Stimulated activated CD4-positive, alpha-beta T cell treated with anti-CD3 and anti-CD28 coated beads, Interleukin-1b, Interleukin-23, amount 100 ng/mL, for 1 hour (primary cell): ENCODE data around the gene TRIB2.

ENCODE experiments used
- DNase-seq, 2 donors: peaks; one replicate each; pipeline ENCODE4 v3.0.0-alpha.2; 2020; ENCODE audit warnings: low read depth in 2 of 2

Gene TRIB2

DNA sequence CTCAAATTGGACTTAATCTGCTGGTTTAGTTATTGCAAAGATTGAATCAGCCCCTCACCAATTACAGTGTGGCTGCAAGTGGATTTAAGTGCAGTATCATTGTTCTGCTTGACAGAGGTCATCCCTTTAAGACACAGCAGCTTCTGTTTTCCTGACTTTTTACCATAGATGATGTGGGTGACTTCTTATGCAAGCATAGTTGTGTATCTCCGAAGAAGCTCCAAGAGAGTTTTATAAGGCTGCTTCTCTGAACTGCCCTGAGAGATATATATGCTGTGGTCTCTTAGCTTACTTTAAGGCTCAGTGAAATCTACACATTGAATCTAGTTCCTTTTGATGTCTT lies 3.5 kb downstream of the TRIB2 start:
- DNase-seq: no peak

DNA sequence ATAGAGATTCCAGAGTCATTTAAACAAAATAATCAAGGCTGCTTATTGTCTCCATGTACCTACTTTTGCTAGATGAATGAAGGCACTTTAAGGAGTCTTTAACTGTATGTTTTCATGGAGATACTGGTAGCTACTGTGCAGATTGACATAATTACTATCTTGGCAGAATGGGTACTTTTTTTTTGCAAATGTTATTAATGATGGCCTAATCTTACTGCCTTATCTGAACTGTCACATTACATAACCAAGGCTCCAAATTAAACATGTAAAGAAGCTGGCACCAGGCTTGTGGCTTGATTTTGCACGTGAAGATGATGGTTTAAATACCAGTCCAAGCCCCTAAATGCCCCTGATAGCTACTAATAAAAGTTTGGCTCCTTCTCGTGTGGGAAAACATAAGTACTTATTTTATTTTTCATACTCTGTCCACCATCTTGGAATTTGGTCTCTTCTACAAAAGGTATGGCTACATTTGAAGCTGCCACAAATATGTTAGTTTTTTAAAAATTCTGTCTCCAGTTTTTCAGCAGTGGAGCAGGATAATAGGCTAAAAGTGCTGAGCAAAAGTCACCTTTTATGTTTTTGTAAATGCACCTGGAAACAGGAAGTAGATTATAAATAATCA lies 4.1 kb downstream of the TRIB2 start:
- DNase-seq: no peak

- DNase-seq: no peak
Observed at GRCh38 chr2:12721566-12722446, 5.1 kb downstream of the TRIB2 start.

- DNase-seq: no peak
Observed at GRCh38 chr2:12722447-12723316, 5.9 kb downstream of the TRIB2 start.

DNA sequence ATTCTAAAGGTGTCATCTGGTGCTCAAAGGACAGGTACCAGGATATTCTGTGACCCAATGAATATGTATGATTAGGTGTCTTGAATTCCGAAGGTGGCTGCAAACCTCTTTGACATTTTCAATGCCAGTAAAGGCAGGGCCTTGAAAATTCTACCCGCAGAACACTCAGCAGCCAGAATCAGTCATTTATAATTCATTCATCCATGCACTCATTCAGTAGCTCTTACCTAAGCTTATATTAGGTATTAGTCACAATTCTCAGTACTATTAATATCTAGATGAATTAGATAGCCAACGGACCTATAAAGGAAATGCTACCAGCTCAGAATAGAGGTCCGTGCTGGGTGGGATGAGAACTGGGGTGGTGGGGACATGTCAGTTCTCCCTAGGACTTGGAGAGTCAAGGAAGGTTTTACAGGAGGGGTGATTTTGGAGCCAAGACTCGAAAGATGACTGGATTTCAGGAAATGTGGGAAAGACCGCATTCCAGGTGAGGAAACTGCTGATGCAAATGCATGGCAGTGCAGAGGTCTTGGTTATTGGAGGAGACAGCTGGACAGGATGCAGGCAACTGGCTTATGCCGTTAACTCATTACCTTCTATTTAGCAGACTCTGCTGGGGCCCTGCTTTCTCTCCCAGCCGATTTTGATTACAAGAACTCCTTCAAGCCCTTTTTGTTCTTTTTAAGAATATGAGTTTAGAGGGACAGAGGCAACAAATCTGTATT lies 7.2 kb downstream of the TRIB2 start:
- DNase-seq: no peak

DNA sequence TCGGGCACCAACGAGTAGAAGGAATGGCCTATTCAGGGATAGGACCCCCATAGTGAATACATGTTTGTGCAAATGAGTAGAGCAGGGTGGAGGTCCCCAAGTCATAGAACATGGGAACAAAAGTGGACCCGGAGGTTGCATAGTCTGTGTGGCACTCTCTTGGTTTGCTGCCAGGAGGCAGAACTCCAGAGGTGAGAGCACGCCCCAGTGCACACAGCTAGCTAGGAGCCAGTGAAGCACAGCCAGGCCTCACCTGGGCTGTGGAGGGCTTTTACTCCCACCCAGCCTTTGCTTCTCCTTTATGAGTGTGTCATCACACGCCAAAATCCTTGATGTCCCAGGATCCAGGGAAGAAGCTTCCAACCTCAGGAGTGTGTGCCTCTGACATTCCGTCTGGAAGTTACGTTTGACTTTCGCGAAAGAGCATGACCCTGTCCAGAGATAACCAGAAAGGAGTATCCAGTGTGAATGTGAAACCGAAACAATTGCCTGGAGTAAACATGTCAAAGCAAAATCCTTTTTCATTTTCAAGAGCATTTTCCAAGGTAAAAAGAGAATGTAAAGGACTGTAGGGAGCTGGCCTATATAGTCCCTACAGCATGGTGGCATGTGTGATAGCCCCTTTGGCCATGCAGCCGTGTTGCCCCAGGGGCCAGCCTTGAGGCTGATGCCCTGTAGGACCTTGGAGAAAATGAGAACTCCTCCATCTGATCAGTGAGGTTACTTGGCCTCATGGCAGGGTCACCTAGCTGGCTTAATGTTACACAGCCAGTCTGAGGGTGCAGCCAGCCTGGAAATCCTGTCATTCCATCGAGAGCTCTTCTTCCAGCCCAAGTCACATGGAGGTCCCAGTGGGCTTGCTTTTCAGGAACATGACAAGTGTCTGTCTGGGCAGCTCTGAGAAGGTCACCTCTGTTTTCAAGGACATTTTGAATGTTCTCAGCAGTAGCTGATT lies 8.8 kb downstream of the TRIB2 start:
- no peak for DNase-seq

DNA sequence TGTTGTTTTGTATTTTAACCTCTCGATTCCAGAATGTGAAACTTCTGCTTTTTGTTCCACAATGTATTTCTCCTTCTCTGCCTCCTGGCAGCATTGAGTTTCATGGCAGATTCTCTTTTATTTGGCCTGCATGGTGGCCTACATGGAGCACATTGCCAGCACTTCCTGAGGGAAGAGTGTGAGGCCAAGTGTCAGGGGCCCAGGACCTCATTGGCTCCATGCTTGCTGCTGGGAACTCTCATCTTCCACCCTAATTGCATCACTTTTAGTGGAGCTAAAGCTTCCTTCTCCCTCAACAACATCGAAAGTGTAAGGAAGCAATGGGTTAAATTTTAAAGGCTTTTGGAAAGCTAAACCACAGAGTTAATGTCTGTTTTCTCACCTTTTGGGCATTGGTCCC lies 9.5 kb downstream of the TRIB2 start:
- DNase-seq: no peak

DNA sequence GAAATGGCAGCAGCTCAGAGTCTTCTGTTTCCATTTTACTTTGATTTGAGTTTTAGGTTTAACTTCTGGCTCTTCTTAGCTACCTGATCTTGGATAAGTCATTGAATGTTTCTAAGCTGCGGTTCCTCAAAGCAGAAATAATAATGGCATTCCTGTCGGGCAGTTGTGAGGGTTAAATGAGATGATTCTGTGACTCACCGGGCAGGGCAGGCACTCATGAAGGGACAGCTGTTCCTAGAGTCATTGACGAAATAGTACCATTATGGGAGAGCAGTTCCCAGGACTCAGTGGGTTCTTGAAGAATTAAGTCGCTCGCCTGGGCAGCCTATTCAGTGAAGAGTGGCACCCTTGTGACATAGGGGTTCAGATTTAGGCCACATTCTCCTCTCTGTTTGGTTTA lies 10.3 kb downstream of the TRIB2 start:
- DNase-seq: no peak

GRCh38 chr2:12727641-12728040 lies 10.9 kb downstream of the TRIB2 start:
- DNase-seq: no peak

GRCh38 chr2:12728221-12728777 lies 11.6 kb downstream of the TRIB2 start:
- DNase-seq: no peak

- no peak for DNase-seq
Observed at GRCh38 chr2:12730265-12730664, 13.5 kb downstream of the TRIB2 start.

GRCh38 chr2:12731701-12732280 lies 15.1 kb downstream of the TRIB2 start:
- DNase-seq: no peak

- DNase-seq: no peak
Observed at GRCh38 chr2:12732651-12733050, 15.9 kb downstream of the TRIB2 start.

GRCh38 chr2:12733846-12734245 lies 17.1 kb downstream of the TRIB2 start:
- DNase-seq: no peak

- no peak for DNase-seq
Observed at GRCh38 chr2:12734914-12735654, 18.3 kb downstream of the TRIB2 start.

DNA sequence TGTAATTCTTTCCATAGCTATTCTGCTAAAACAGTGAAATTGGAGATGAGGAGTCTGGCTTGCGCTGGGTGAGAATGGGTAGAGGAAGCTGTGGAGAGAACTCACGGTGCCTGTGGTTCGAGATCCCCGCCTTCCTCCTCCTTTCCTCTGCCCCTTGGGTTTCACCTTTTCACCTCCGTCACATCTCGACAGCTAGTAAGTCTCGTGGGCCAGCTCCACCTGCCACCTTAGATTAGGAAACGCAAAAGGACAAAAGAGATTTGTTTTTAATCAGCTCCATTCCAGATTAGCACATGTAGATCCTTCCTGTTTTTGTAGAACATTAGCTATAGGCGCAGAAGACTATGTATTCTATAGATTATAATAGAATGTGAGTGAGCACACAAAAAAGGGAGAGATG lies 20.6 kb downstream of the TRIB2 start:
- DNase-seq: no peak

DNA sequence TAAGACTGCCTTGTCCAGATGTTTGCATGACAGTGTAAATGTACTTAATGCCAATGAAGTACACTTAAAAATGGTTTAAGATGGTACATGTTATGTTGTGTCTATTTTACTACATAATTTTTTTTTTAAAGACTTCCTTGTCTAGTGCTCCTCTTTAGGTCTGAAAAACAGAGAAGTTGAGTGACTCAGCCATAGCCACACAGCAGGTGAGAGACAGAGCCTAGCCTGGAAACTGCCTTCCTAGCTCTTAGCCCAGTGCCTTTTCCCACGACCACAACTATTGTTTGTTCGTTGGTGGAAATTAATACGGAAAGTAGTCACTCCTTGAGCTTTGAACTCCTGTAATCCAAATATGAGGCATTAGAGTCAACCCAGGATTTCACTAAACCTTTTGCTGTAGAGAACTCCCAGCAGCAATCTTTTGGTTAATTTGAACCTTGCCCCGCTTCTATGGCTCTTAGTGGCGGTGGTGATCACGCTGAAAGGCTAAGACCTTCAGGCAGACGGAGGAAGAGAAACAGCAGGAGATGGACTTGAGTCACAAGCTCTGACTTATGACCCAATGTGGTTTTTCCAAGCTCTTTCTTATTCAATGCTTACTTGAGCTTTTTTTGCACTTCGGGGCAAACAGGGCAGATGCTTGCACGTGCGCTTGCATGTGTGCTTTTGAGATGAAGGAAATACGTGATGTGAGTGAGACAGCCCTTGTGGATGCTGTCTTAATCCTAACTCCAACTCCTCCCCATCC lies 21.2 kb downstream of the TRIB2 start:
- no peak for DNase-seq

- DNase-seq: no peak
Observed at GRCh38 chr2:12739721-12740254, 23.1 kb downstream of the TRIB2 start.
